GM12878 (cell line): ENCODE data around the gene IGLON5. TPM values are rescaled to one million over a fixed set of nuclear protein-coding genes. Genes with fewer than 3 reads are reported as not detected.

Source experiments
- ATAC-seq: fragments of 200-7000 bp; cut with Tn5 transposase; 3 replicates; pipeline ENCODE4 v1.9.1; 2020; ENCODE audit warnings: mild to moderate bottlenecking, moderate library complexity
- BruUV-seq: library from RNA; stranded (reverse); fragments of 400-500 nt; replicated peaks from 2 replicates; lab custom pipeline; 2021; lab: Mats Ljungman, UMichigan
- CTCF ChIA-PET: fragments of 300-600 bp; sonication (Branson Sonifier 250); formaldehyde crosslinking; extraction: SDS; loops from one replicate; lab custom pipeline; 2021; ENCODE audit warnings: inconsistent platforms; lab: Yijun Ruan, JAX
- POLR2A ChIA-PET: fragments of 350-600 bp; formaldehyde crosslinking; extraction: SDS; loops from one replicate; lab custom pipeline; 2021; ENCODE audit warnings: inconsistent platforms; lab: Charles Lee
- RAD21 ChIA-PET: fragments of 300-600 bp; sonication (Branson Sonifier 250); formaldehyde crosslinking; loops from one replicate; lab custom pipeline; 2023; ENCODE audit warnings: antibody characterized with exemption; ENCODE audit not compliant: unreplicated experiment; lab: Charles Lee
- SMC1A ChIA-PET: fragments of 300-600 bp; sonication (Branson Sonifier 250); formaldehyde crosslinking; loops from one replicate; lab custom pipeline; 2023; ENCODE audit not compliant: unreplicated experiment, uncharacterized antibody; lab: Charles Lee
- DNase-seq: peaks from one replicate; pipeline ENCODE4 v3.0.0-alpha.2; 2011; ENCODE audit warnings: low read depth, low spot score
- FAIRE-seq: peaks from 3 replicates; lab custom pipeline; 2011; peaks lifted over from hg19 to GRCh38; lab: Jason Lieb, UNC
- H2AFZ ChIP-seq: 2 replicates; pipeline ENCODE4 v1.6.0; 2011; ENCODE audit warnings: low read depth, low read length, control low read depth; ENCODE audit not compliant: control insufficient read depth
- H3K27ac ChIP-seq: 2 replicates; pipeline ENCODE4 v1.5.1; 2011; ENCODE audit warnings: control low read depth; ENCODE audit not compliant: control insufficient read depth, insufficient read depth
- H3K27me3 ChIP-seq, 2 experiments: replicated peaks in 1 of 2; 2 replicates each; pipeline versions ENCODE4 v1.6.0 to v1.6.1; 2011; ENCODE audit warnings: low read length in 1 of 2; ENCODE audit not compliant: control insufficient read depth in 2 of 2, insufficient read depth in 2 of 2
- H3K36me3 ChIP-seq, 2 experiments: 2 replicates each; pipeline ENCODE4 v1.5.1; 2011; ENCODE audit warnings: low read length in 1 of 2; ENCODE audit not compliant: control insufficient read depth in 2 of 2, insufficient read depth in 2 of 2
- H3K4me1 ChIP-seq: 2 replicates; pipeline ENCODE4 v1.6.1; 2011; ENCODE audit warnings: mild to moderate bottlenecking, low read length, moderate library complexity, mixed read lengths; ENCODE audit not compliant: control insufficient read depth, insufficient read depth
- H3K4me2 ChIP-seq: 2 replicates; pipeline ENCODE4 v1.6.0; 2011; ENCODE audit warnings: control low read depth; ENCODE audit not compliant: control insufficient read depth, insufficient read depth
- H3K4me3 ChIP-seq: fragments of 200-600 bp; sonication (generic); 2 replicates; pipeline ENCODE4 v1.5.1; 2016
- H3K79me2 ChIP-seq: 2 replicates; pipeline ENCODE4 v1.6.0; 2011; ENCODE audit warnings: low read length; ENCODE audit not compliant: control insufficient read depth, insufficient read depth
- H3K9ac ChIP-seq: 2 replicates; pipeline ENCODE4 v1.8.0; 2011; ENCODE audit warnings: low read length, control low read depth, mixed read lengths; ENCODE audit not compliant: control insufficient read depth, insufficient read depth
- H3K9me3 ChIP-seq: replicated peaks from 3 replicates; pipeline ENCODE4 v1.5.1; 2011; ENCODE audit warnings: mild to moderate bottlenecking, low read length; ENCODE audit not compliant: control insufficient read depth, insufficient read depth
- H4K20me1 ChIP-seq: 2 replicates; pipeline ENCODE4 v1.6.0; 2011; ENCODE audit not compliant: control insufficient read depth, insufficient read depth
- BCLAF1 ChIP-seq: fragments of 450-650 bp; IDR thresholded peaks from 2 replicates; pipeline ENCODE4 v1.6.1; 2017; ENCODE audit warnings: antibody characterized with exemption, mild to moderate bottlenecking, moderate library complexity
- FOXM1 ChIP-seq: IDR thresholded peaks from 2 replicates; pipeline ENCODE4 v1.6.1; 2012; ENCODE audit warnings: low read depth, mild to moderate bottlenecking, inconsistent platforms, low read length, moderate library complexity
- HCFC1 ChIP-seq: fragments of 150-350 bp; IDR thresholded peaks from 2 replicates; pipeline ENCODE4 v1.6.1; 2014; ENCODE audit warnings: low read length
- HSF1 ChIP-seq: fragments of 150-350 bp; IDR thresholded peaks from 2 replicates; pipeline ENCODE4 v1.6.1; 2014; ENCODE audit warnings: mild to moderate bottlenecking, low read depth, low read length
- IKZF1 ChIP-seq: fragments of 450-650 bp; conservative IDR thresholded peaks from 2 replicates; pipeline ENCODE4 v1.6.1; 2017; ENCODE audit warnings: antibody characterized with exemption, mild to moderate bottlenecking
- IRF3 ChIP-seq: fragments of 450-650 bp; IDR thresholded peaks from 2 replicates; pipeline ENCODE4 v1.6.1; 2014; ENCODE audit warnings: mild to moderate bottlenecking
- JUNB ChIP-seq: IDR thresholded peaks from 2 replicates; pipeline ENCODE4 v1.6.1; 2016; ENCODE audit warnings: antibody characterized with exemption, mild to moderate bottlenecking
- MEF2B ChIP-seq: fragments of 450-650 bp; IDR thresholded peaks from 2 replicates; pipeline ENCODE4 v1.6.1; 2018; ENCODE audit warnings: mild to moderate bottlenecking, moderate library complexity; ENCODE audit not compliant: partially characterized antibody, poor library complexity, severe bottlenecking
- NR2C1 ChIP-seq: fragments of 450-650 bp; IDR thresholded peaks from 2 replicates; pipeline ENCODE4 v1.6.1; 2017; ENCODE audit warnings: antibody characterized with exemption, mild to moderate bottlenecking, moderate library complexity
- POLR2AphosphoS2 ChIP-seq: IDR thresholded peaks from 2 replicates; pipeline ENCODE4 v1.6.1; 2011; ENCODE audit warnings: low read depth, mild to moderate bottlenecking, low read length, improper control_type of control experiment, moderate library complexity
- RELA ChIP-seq: fragments of 450-650 bp; IDR thresholded peaks from 2 replicates; pipeline ENCODE4 v1.8.0; 2014; ENCODE audit warnings: borderline replicate concordance; ENCODE audit not compliant: partially characterized antibody
- RFX5 ChIP-seq: IDR thresholded peaks from 2 replicates; pipeline ENCODE4 v1.6.1; 2011; ENCODE audit warnings: low read depth, low read length, improper control_type of control experiment
- SIN3A ChIP-seq: IDR thresholded peaks from 2 replicates; pipeline ENCODE4 v1.6.1; 2012; ENCODE audit warnings: low read depth, low read length, improper control_type of control experiment
- SMARCA5 ChIP-seq: fragments of 450-650 bp; IDR thresholded peaks from 2 replicates; pipeline ENCODE4 v1.6.1; 2017; ENCODE audit warnings: mild to moderate bottlenecking
- SUZ12 ChIP-seq: fragments of 200-600 bp; sonication (generic); IDR thresholded peaks from one replicate; pipeline ENCODE4 v1.6.1; 2018; ENCODE audit warnings: antibody characterized with exemption, mild to moderate bottlenecking; ENCODE audit not compliant: unreplicated experiment
- ZBTB33 ChIP-seq: fragments of 450-650 bp; IDR thresholded peaks from 2 replicates; pipeline ENCODE4 v1.6.1; 2017; ENCODE audit warnings: mild to moderate bottlenecking
- ZZZ3 ChIP-seq: IDR thresholded peaks from 2 replicates; pipeline ENCODE4 v1.6.1; 2011; ENCODE audit warnings: low read depth; ENCODE audit not compliant: control insufficient read depth, insufficient read length
- WGBS: methylation state at CpG from one replicate; pipeline ENCODE4 v1.1.6; 2016; ENCODE audit warnings: low lambda C conversion rate; ENCODE audit not compliant: insufficient replicate concordance, insufficient coverage; ENCODE audit errors: missing lambda C conversion rate; 5-methylcytosine and 5-hydroxymethylcytosine counted together
- in situ Hi-C: fragments of 300-500 bp; cut with MboI; formaldehyde crosslinking; loops from 9 replicates; pipeline ENCODE4 v1.14.3; 2018; ENCODE audit warnings: mixed read lengths
- intact Hi-C: fragments of 100-400 bp; cut with micrococcal nuclease; formaldehyde crosslinking; loops from one replicate; pipeline ENCODE4 v1.14.2; 2022; ENCODE audit not compliant: unreplicated experiment
- polyA plus RNA-seq, 11 experiments: library from polyadenylated mRNA; depleted of rRNA in 4 of 11; unstranded in 6 of 11; stranded (reverse) in 5 of 11; fragments of >200 nt; fragmentation: Nextera tagmentation in 4 of 11; fragmentation: Illumina TruSeq in 1 of 11; extraction: Ambion mirVana in 4 of 11; extraction: Trizol in 1 of 11; gene quantifications; 1 replicate in 1 of 11; 2 replicates in 10 of 11; pipeline versions ENCODE4 v1.2.1 to v1.2.3, GENCODE V29; 2011 to 2016; ENCODE audit warnings: inconsistent platforms in 2 of 11, missing spikeins in 2 of 11, low read depth in 1 of 11
- total RNA-seq, 4 experiments: library from RNA; depleted of rRNA in 3 of 4; stranded (reverse); fragments of >200 nt in 3 of 4; fragmentation: Illumina TruSeq in 1 of 4; extraction: Trizol in 1 of 4; gene quantifications; 2 replicates each; pipeline versions ENCODE4 v1.2.1 to v1.2.3, GENCODE V29; 2013 to 2021

IGLON5 gene
- total and polyA plus RNA-seq, 10 of the 15 experiments (the other 5 are each of a cell fraction or from before 2014, with no cell fraction given) = not detected

GRCh38 chr19:51345076-51345620 is 33.7 kb downstream of the IGLON5 start:
- CTCF ChIA-PET = interaction anchor here (2.1 to 2.4 kb wide), 2 partner anchors 51 to 63 kb away, joined by 10 read pairs; no protein-coding TSS in a partner anchor
- POLR2A ChIA-PET = no interaction called here
- SMC1A ChIA-PET = no interaction called here
- FAIRE-seq (no peak), ATAC-seq (no peak), DNase-seq (no peak)
- Histone ChIP-seq H3K4me2 (no peak overlapping the region; the same call in 1 of the 2 replicates), H3K9ac (no peak overlapping the region), H4K20me1 (no peaks in the 10 kb centered on the region), H3K4me3 (no peak overlapping the region), H3K27me3 (no peaks in the 10 kb centered on the region), H2AFZ (no peak overlapping the region), H3K9me3 (no peaks in the 10 kb centered on the region), H3K79me2 (no peaks in the 10 kb centered on the region)
- intact Hi-C loops = no loop called here
- in situ Hi-C loops = no loop called here
- 98% methylated on average over 9 of the region's 9 CpGs for WGBS
- BruUV-seq = no TSS peak
- RAD21 ChIA-PET = no interaction called here
- TF ChIP-seq HCFC1 (no peak), ZBTB33 (no peak), SMARCA5 (no peak), MEF2B (no peak), BCLAF1 (no peak), RELA (no peak), NR2C1 (no peak), HSF1 (no peak), SIN3A (no peak), SUZ12 (no peak), IKZF1 (no peak), FOXM1 (no peak), IRF3 (no peak), JUNB (no peak), ZZZ3 (no peak), POLR2AphosphoS2 (no peak), RFX5 (no peak)
- TF ChIP-seq, all 136 proteins: peak for 0
- Histone ChIP-seq H3K4me1 (peaks cover 17% of the 10 kb centered on the region), H3K27ac (no peak overlapping the region), H3K36me3 (peaks cover 0 to 4% of the 10 kb centered on the region in 2 experiments; a peak in 2 of 4 replicates)
